ENCODE data around the gene PSMD5.

The PSMD5 gene

DNA sequence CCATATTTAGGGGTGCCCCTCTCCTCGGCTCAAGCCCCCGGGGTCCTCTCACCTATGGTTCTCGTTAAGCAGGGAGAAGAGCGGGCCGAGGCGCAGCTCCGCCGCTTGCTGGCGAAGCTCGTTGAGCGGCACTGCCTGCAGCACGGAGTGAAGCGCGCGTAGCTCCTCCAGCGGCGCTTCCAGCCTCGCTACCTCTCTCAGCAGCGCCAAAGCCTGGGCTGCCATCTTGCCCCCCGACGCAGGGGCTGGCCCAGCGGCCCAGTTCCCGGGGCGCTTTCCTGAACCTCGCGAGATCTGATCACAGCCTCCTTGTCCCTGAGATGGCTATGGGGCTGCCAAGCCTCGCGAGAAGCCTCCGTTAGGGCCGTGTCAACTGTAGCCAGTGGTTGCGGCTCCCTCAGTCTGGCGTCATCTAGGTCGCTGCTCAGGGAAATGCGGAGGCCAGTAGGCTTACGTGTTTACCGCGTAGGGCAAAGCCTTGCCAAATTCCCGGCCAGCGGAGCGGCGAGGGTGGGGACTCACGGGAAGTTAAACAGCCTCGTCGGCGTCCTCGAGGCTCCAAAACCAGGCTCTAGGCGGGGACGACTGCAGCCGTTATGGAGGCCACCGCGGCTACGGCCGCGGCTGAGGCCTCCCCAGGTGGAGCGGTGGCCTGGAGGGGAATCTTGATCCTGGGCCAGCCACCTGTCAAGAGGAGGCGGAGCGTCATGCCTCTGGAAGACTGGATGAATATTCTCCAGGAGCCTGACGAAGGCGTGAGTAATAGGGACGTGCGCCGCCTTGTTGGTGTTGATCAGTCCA lies at the start of gene PSMD5:
PSMD5 (minus strand) TSS at position 238 of the 801 bp plus-strand sequence; CDS start at position 225, 13 bp downstream.
- DNase-seq (ENCODE audit: low read depth in 2 of 2): peak; percentile 87 to 95

DNA sequence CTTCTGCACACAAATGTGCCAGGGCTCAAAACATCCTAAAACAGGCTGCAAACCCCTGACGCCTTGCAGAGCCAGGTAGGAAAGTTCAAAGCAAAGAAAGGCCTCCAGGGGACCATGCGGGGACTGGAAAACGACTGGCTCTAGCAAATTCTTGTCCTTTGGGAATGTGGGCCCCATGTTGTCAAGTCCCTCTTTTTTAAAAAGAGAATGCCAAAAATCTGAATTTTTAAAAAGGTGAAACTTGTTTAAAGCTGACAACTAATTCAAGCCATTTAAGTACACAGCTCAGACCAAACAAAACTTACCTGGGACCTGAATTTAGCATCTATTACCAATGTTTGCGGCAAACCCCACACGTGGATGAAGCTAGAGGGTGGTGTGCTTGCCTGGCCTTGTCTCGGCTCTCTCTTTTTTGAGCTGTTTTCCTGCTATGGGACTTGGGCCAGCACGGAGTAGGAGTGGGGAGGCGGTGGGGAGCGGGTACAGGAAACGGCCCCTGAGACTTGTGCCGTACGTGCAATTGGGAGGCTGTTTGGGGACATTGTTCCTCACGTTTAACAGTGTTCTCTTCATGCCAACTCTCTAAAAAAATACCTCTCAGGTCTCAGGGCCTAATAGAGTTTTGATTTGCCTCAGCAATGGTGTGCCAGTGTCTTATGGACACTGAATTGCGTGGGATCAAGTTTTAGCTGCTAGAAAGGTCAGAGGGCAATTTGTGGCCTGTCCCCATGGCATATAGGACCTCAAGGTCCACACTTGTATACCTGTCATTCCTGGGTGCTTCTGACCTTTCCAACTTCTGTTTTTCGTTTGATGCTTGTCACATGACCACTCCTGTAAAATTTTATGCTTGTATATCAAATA lies 49.4 kb upstream of the PSMD5 start:
- no peak for DNase-seq (ENCODE audit: low read depth in 2 of 2)

DNA sequence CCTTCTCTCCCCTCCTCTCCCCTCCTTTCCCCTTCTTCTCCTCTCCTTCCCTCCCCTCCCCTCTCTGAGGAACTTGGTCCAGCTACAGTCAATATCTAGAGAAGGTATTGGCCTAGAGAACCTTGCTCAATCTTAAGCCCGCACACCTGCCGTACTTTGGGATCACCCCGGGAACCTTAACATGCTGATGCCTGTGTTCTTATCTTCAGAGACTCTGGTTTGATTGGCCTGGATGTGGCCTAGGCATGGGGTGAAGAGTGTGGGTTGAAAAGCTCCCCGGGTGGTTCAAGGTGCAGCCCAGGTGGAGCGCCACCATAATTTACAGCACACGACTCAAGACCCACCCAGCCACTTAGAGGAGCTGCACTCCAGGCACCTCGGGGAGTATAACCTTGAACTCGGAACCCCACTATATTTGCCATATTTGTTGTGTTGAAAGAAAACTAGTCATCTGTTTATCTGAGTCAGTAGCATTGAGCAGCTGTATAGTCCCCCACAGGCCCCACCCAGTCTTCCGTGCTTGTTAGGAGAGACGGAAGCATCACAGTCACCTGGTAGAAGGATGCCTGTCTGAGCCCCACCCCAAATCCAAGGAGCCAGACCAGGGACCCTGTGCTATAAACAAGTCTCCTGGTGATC lies 48.6 kb upstream of the PSMD5 start:
- DNase-seq (ENCODE audit: low read depth in 2 of 2): no peak

DNA sequence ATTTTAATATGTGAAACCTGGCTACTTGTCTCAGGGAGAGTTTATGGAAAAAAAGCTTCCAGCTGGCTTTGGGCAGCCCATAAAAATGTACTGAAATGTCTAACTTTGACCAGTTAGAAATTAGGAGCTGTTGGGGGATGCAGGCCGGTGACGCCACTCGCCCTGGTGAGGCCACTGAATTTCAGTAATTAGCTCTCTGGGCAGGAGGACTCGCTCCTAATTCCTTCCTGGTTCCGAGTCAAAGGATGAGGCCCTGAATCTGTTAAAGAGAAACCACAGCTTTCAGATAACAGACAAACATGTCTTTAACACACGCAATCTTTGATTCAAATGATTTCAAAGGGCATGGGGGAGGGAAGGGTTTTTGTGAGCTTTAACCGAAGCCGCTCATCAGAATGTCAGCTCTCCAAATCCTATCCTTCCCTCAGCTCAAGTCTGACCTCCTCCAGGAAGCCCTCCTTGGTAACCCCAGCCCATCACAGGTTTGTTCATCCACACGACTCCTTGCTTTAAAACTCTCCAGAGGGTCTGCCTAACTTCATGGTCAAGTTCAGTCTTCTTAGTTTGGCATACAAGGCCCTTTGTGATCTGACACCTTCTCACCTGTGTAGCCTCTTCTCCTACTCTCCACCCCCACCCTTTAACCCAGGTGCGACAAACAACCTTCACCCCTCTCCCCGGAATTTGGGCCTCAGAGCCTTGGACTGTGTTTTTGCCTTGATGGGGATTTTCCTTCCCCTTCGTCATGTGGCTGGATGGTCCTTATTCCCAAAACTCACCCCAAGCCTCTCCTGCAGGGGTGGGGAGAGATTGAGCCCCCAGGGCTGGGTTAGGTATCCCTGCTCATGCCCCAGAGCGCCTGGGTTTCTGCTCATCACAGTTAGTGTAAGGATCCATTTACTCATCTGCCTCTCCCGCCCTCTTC lies 47.9 kb upstream of the PSMD5 start:
- DNase-seq (ENCODE audit: low read depth in 2 of 2): no peak

DNA sequence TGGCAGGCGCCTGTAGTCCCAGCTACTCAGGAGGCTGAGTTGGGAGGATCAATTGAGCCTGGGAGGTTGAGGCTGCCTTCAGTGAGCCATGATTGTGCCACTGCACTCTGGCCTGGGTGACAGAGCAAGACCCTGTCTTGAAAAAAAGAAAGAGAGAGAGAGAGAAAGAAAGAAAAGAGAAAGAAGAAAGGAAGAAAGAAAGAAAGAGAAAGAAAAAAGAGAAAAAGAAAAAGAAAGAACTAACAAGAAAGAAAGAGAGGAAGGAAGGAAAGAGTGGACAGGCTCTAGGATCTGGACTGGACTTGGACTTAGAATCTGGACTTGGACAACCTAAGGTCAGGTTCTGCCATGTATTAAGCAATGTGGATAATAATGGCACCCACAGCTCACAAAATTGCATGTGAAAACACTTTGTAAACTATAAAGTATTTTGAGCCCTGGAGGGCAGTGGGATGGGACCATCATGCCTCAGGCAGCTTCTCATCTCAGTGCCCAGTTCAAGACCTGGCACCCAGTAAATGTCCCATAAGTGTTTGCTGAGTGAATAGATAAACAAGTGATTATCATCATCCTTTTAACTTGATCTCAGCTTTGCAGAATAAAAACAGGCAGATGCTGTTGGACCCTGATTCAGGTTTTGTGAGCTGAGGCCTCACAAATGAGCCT lies 47.0 kb upstream of the PSMD5 start:
- DNase-seq (ENCODE audit: low read depth in 2 of 2): no peak

DNA sequence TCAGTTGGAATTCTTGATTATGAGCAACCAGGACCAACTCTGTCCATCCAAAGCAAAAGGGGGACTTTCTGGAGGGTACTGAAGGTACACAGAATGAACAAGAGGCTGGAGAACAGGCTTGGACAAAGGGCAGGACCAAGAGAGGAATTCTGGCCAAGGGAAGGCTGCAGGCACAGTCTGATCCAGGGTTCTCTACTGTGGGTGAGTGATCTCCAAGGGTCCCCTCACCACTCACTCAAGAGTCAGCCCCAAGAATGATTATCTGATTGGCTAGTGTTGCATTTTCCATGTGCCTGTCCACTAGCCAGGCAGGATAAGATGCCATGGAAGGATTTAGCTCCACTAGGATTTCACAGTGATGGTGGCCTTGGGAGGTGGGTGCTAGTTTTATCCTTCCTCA lies 45.9 kb upstream of the PSMD5 start:
- DNase-seq (ENCODE audit: low read depth in 2 of 2): no peak

DNA sequence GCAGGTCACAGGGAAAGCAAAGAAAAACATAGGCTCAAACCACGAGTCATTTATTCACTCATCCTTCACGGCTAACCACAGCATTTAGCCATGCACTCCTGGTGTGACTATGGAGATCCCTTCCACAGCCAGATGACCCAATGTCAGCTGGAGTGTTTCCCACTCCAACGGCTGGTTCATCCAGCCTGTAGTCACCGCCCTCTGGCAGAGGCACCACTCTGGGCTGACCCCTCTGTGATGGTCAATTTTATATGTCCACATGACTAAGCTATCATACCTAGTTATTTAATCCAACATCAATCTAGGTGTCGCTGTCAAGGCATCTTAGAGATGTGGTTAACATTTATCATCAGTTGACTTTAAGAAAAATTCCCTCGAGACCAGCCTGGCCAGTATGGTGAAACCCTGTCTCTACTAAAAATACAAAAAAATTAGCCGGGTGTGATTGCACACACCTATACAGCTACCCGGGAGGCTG lies 43.8 kb upstream of the PSMD5 start:
- DNase-seq (ENCODE audit: low read depth in 2 of 2): no peak

DNA sequence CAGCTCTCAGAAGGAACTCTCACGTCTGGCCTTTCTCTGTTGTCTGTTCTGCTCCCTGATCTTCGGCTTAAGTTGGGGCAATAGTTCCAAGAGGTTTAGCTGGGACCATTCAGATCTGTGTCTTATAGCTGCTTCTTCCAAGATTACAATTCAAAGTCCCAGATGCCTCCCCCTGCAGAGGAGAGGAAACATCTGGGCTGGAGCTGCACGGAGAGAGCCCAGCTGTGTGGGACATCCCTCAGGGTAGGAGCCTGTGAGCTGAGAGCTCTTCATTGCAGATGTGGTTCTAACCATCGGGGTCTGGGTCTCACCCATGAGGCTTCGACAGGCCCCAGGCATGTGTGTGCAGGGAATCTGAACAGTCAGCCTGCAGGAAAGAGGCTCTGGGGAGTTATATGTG lies 43.2 kb upstream of the PSMD5 start:
- no peak for DNase-seq (ENCODE audit: low read depth in 2 of 2)

DNA sequence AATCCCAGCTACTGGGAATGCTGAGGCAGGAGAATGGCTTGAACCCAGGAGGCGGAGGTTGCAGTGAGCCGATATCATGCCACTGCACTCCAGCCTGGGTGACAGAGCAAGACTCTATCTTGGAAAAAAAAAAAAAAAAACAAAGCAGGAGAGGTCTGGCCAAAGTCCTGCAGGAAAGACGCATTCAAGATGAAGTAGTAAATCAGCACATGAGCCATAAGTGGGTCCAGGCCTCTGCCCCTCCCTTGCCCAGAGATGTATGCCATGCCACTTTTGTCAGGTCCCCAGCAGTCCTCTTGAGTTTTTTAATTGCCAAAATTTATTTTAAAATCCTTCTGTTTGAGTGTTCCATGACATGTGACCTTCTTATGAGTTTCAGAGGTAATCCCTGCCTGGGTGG lies 42.7 kb upstream of the PSMD5 start:
- no peak for DNase-seq (ENCODE audit: low read depth in 2 of 2)

DNA sequence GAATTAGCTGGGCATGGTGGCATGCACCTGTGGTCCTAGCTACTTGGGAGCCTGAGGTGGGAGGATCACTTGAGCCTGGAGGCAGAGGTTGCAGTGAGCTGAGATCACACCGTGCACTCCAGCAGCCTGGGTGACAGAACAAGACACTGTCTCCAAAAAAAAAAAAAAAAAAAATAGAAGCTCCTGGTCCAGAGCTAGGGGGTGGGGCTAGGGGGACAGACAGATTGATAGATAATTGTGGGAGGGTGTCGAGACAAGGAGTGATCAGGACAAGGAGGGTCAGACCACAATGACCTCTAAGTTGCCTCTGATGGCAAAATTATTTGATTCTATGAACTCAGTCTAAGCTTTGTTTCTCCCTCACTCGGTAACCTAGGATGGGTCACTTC lies 40.9 kb upstream of the PSMD5 start:
- no peak for DNase-seq (ENCODE audit: low read depth in 2 of 2)

DNA sequence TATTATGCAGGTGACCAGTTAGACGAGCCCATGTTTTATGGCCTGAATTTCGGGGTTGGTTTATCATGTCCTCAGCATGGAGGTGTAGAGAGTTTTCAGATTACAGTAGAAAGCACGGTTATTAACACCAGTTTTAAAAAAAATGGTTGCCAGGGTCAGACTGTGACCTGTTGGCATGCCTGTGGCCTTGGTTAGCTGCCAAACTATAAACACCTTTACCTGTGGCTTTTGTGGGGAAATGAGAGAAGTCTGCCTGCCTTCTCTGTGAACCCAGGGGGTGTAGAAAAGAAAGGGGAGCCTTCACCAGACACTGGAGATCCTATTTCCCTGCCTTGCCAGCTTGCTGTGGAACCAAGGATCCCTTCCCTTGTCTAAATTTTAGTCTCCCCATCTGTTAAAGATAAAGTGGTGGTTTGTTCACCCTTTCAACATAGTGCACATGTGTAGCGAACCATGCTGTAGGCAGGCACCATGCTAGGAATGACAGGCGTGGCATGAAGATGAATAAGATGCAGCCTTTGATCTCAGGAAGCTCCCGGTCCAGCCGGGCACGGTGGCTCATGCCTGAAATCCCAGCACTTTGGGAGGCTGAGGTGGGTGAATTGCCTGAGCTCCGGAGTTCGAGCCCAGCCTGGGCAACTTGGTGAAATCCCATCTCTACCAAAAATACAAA lies 40.3 kb upstream of the PSMD5 start:
- DNase-seq (ENCODE audit: low read depth in 2 of 2): no peak

DNA sequence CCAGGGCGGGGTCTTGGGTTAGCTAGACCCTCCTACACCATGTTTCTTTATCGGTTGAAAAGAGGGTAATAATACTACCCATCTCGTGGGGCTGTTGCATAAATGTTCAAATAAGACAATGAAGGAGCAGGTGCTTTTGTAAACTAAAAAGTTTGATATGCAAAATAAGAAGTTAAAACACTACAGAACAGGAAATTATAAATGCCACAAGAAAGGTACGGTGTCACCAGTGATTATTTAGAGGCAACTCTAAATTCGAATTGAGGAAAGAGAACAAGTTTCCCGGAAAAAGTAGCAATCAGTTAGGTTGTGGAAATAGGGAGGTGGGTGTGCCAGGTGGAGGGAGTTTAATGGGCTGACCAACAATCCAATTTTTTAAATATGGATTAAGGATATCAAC lies 36.7 kb upstream of the PSMD5 start:
- DNase-seq (ENCODE audit: low read depth in 2 of 2): no peak

DNA sequence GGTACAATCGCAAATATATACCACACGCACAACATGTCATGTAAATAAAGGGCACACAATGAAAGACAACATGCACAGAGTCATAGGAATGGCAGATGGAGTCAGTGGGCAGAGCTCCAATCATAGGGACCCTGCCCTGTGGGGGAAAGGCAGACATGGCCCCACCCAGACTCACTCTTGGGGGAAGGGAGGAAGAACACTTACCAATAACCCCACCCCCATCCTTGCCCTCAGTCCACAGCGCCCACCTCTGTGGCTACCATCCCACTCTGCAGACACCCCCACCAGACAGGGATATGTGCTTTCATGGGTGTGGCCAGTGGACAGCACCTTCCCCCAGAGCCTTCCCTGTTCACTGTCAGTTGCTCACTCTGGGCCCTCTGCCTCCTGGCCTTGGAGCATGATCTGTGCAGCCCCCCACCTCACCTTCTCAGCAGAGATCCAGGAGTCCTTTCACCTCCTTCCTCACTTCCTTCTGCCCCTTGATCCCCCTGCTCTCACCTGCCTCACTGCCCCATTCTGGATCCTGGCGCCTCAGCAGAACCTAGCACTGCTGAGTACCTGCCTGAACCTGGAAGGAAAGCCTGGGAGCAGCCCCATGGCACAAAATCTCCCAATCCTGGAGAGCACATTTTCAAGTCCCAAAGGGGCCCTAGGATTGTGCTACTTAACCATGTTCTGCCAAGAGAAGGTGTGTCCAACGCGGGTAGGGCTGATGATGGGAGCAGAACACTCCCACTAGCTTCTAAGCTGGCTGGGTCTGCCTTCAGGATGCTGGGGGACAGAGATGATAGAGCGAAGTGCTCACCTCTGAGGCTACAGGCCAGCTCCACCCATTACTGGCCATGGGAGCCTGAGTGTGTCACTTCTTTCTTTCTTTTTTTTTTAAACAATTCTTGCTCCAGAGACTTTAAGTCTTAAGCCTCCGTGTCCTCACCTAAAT lies 35.7 kb upstream of the PSMD5 start:
- no peak for DNase-seq (ENCODE audit: low read depth in 2 of 2)

DNA sequence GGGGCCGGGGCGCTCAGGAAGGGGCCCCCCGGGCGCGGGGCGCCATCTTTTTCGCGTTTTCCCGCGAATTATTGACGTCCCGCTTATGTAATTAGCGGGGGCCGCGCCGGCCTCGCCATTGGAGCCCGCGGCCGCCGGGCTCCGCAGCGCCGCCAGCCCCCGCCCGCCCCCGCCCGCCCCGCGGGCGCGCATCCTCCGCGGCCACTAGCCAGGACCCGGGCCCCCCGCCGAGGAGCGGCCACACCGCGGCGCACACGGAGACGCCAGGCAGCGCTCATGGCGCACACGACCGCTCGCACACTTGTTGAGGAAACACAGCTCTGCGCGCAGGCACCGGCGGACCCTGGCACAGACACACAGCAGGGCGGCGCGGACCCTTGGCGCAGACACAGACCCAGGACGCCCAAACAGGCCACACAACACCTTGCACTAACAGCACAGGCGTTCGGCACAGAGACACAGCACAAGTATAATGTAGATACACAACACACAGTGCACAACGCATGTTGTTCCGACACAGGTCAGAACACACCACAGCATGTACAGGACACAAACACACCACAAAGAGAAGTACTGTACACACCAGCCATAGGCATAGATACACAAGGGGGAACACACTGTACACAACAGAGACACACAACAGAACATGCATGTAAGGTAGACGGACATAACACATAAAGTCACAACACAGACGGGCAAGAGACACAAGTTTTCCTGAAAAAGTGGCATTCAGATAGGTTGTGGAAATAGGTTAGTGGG lies 34.7 kb upstream of the PSMD5 start:
- DNase-seq (ENCODE audit: low read depth in 2 of 2): peak in 1 of 2 donors; percentile 68

DNA sequence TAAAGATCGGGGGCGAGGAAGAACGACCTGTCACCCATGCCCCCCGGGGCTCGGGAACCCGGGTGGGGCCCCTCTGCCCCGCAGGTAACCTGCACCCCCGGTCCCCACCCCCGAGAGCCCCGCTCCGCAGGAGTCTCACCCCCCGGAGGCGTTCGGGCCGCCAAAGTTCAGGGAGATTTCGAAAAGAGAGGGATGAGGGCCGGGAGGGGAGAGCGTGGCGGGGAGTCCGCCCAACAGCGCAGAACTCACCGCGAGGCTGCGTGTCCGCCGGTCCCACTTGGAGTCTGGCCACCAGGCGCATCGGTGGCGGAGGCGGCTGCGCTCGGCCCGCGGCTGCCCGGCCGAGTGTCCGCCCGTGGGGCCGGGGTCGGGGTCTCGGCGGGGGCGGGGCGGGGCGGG lies 34.1 kb upstream of the PSMD5 start, which contains the start of gene PHF19:
PHF19 (minus strand) TSS at position 347 of the 399 bp plus-strand sequence. CDS start 2,447 bp downstream, outside the sequence.
- DNase-seq (ENCODE audit: low read depth in 2 of 2): no peak

DNA sequence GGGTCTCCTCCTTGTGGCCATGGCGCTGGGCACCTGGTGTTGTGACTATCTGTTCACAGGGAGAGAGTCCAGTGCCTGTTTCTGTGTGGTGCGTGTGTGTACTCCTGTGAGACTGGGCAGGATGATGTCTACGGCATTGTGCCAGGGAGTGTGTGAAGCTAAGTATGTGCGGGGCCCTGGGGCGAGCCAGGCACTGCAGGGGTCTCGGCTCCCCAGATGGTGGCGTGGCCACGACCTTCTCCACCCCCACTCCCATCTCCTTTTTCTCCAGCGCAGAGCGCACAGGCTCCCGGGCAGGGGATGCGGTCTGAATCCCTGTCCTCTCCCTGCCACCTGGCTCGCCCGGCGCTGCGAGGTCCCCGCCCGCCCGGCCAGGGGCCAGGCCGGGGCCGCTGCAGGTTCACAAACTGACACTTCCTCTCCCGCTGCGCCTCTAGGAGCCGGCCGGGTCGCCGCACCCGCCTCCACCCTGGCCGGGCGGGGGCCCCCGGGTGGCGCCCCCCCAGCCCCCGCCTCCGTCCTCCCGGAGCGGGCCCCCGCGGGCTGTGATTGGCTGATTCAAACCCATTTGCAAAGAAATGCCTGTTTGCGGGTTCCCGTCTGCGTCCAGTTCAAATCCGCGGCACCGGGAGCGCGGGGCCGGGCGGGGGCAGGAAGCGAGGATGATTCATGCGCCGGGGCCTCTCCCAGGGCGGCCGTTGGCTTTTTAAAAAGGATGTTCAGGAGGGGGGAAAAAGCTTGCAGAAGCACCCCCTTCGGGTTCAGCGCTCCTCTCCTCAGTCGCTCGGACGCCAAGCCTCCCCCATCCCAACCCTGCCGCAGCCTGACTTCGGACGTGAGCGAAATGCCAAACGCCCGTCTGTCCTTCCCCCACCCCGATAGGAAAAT lies 33.5 kb upstream of the PSMD5 start:
- DNase-seq (ENCODE audit: low read depth in 2 of 2): peak; percentile 71 to 86

DNA sequence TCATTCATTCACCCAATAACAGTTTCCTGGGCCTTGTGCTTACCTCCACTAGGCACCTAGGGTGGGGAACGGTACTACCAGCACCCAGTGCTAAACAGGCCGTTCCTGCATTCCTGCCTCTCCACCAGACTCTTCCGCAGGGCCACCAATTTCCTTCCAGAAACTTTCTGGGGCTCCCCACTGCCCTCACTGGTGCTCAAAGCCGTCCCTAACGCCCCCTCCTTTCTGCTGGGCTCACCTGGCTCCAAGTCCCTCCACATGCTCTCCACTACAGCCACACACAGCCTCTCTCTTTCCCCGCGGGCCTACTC lies 32.9 kb upstream of the PSMD5 start:
- no peak for DNase-seq (ENCODE audit: low read depth in 2 of 2)
